GM19468 (cell line): ENCODE data around the gene LBHD1.
"Not testable (repeated sequence)": the region's sequence is repeated elsewhere in the genome, so short reads cannot be mapped to it uniquely, and the experiment has no call there.

Source experiments
- ATAC-seq: cut with Tn5 transposase; IDR thresholded peaks from one replicate; pipeline ENCODE4 v1.9.1; 2021; ENCODE audit warnings: mild to moderate bottlenecking, moderate library complexity, moderate number of reproducible peaks; ENCODE audit not compliant: unreplicated experiment; ENCODE audit errors: extremely low read depth

LBHD1 gene

GRCh38 chr11:62694455-62695167 lies 22.5 kb upstream of the LBHD1 start:
- no peak for ATAC-seq

- not testable (repeated sequence) for ATAC-seq
Observed at GRCh38 chr11:62693624-62694023, 21.6 kb upstream of the LBHD1 start.

GRCh38 chr11:62689421-62690183 lies 17.5 kb upstream of the LBHD1 start, which contains the start of gene LRRN4CL:
Gene LRRN4CL (minus strand): TSS chr11:62689530. CDS start chr11:62688508, 1,022 bp downstream.
- ATAC-seq, result no peak

- ATAC-seq, result no peak
Observed at GRCh38 chr11:62688491-62688890, 16.4 kb upstream of the LBHD1 start.

- no peak for ATAC-seq
Observed at GRCh38 chr11:62687508-62688396, 15.7 kb upstream of the LBHD1 start.

GRCh38 chr11:62682518-62682917 lies 10.5 kb upstream of the LBHD1 start:
- ATAC-seq, result no peak

GRCh38 chr11:62680825-62681240 lies 8.8 kb upstream of the LBHD1 start:
- no peak for ATAC-seq

GRCh38 chr11:62678770-62679696 lies 7.0 kb upstream of the LBHD1 start, which contains the start of gene UBXN1:
Gene UBXN1 (minus strand): TSS chr11:62679073. CDS start chr11:62678923, 150 bp downstream.
- ATAC-seq, result no peak

GRCh38 chr11:62678433-62678769 lies 6.3 kb upstream of the LBHD1 start:
- ATAC-seq, result no peak

- no peak for ATAC-seq
Observed at GRCh38 chr11:62677714-62678113, 5.6 kb upstream of the LBHD1 start.

- no peak for ATAC-seq
Observed at GRCh38 chr11:62677156-62677555, 5.1 kb upstream of the LBHD1 start.

- ATAC-seq, result no peak
Observed at GRCh38 chr11:62676698-62677097, 4.6 kb upstream of the LBHD1 start.

GRCh38 chr11:62675415-62675814 lies 3.3 kb upstream of the LBHD1 start:
- ATAC-seq, result not testable (repeated sequence)

GRCh38 chr11:62673196-62673525 lies 1.1 kb upstream of the LBHD1 start:
- ATAC-seq, result no peak

GRCh38 chr11:62671236-62671607 lies 845 bp downstream of the LBHD1 start:
- ATAC-seq, result no peak

- no peak for ATAC-seq
Observed at GRCh38 chr11:62669420-62670161, 2.5 kb downstream of the LBHD1 start.

GRCh38 chr11:62667460-62667859 lies 4.6 kb downstream of the LBHD1 start:
- ATAC-seq, result no peak

- ATAC-seq, result no peak
Observed at GRCh38 chr11:62666259-62666926, 5.7 kb downstream of the LBHD1 start.
